ENCODE results near the gene ADD1. TPM values are rescaled to one million over a fixed set of nuclear protein-coding genes. Genes with fewer than 3 reads are reported as not detected.

The ADD1 gene
- total and polyA plus RNA-seq, 2 of the 13 experiments (the other 11 are each of a cell fraction or from before 2014, with no cell fraction given) = 73.9 to 122 TPM

GRCh38 chr4:2818351-2818939, 25.2 kb upstream of the ADD1 start:
- Histone ChIP-seq H3K9ac (ENCODE audit: insufficient read depth, low read depth, low read length) (no peak overlapping the region), H2AFZ (ENCODE audit: low read length) (no peak overlapping the region), H3K27me3 (ENCODE audit: control insufficient read depth in 1 of 2, insufficient read depth in 2 of 2, low read length in 2 of 2) (no peaks in the 10 kb centered on the region), H3K27ac (ENCODE audit: extremely low read length, insufficient read depth, low read length) (no peak overlapping the region), H3K9me3 (ENCODE audit: low read length) (no peaks in the 10 kb centered on the region), H3K4me1 (ENCODE audit: insufficient read depth, low read length) (peaks cover 5% of the 10 kb centered on the region), H3K4me3 (replicated peaks in 1 of 3; ENCODE audit: insufficient read depth in 1 of 3, low read depth in 2 of 3, low read length in 3 of 3) (no peak overlapping the region), H4K20me1 (ENCODE audit: insufficient read depth, low read length) (peaks cover 8% of the 10 kb centered on the region; the same call in 1 of the 2 replicates), H3K4me2 (ENCODE audit: low read depth, low read length) (no peak overlapping the region), H3K79me2 (ENCODE audit: insufficient read depth, low read length) (peaks cover 2% of the 10 kb centered on the region), H3K36me3 (replicated peaks in 1 of 2; ENCODE audit: control insufficient read depth in 1 of 2, insufficient read depth in 2 of 2, low read length in 2 of 2) (peaks cover 9 to 27% of the 10 kb centered on the region in 2 experiments; a peak in 4 of 5 replicates)
- 98% methylated on average over 14 of the region's 54 CpGs for WGBS (ENCODE audit: low lambda C conversion rate)
- ChIA-PET POLR2A (no interaction called here), CTCF (ENCODE audit: low intra/inter-chr PET ratio, low total read pairs) (no interaction called here)
- FAIRE-seq = no peak
- BruUV-seq (replicated peaks) = no TSS peak
- no peak for ATAC-seq
- no peak for DNase-seq (ENCODE audit: low spot score)
- intact Hi-C loops (cut with micrococcal nuclease; ENCODE audit: unreplicated experiment) (no loop called here), in situ Hi-C loops (cut with HindIII; ENCODE audit: extremely low pct_ligation_motif_present, low pct_unique_long_range_greater_than_20kb) (no loop called here)
- TF ChIP-seq AGO2 (optimal IDR thresholded peaks at IDR 0.05; ENCODE audit: low read depth, low read length) (peak; percentile 6), NFKBIZ (CRISPR knock-in tag; IDR thresholded peaks at IDR 0.05) (no peak)

DNA sequence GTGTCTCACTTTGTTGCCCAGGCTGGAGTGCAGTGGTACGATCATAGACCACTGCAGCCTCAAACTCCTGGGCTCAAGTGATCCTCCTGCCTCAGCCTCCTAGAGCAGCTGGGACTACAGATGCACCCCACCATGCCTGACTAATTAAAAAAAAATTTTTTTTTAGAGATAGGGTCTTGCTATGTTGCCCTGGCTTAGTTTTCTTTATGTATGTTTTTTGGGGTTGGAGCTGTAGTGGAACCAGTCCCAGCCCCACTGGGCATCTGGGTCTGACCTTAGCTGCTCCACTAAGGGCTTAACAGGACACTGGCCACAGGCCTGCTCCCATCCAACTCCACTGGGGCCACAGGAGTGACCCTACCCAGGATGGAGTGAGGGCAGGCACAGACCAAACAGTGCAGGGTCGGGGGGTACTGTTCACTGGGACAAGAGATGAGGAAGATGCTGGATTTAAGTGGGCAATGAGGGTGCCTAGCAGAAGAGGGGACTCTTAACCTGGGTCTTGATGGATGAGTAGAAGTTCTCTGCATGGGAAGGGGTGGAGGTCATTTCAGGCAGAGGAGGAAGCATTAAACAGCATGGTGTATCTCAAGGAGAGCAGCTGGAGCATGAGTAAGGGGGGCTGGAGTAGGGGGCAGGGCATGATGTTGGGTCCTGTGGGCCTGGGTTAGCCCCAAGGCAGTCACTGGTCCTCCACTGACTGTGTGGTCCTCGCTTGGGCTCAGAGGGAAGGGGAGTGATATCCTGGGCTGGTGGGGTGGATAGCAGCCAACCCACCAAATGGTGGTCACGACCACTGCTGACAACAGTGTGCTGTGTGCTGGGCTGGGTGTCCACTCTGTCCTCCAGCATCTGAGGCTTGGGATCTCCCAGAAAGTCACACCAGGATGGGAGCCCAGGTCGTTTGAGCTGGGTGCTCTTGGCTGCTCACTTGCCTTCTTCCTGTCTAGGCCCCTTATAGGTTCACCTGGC, 24.1 kb upstream of the ADD1 start:
- Histone ChIP-seq H3K36me3 (replicated peaks in 1 of 2; ENCODE audit: control insufficient read depth in 1 of 2, insufficient read depth in 2 of 2, low read length in 2 of 2) (peaks cover 13 to 36% of the 10 kb centered on the region in 2 experiments; a peak in 4 of 5 replicates), H3K4me2 (ENCODE audit: low read depth, low read length) (no peak overlapping the region), H3K4me1 (ENCODE audit: insufficient read depth, low read length) (no peaks in the 10 kb centered on the region), H3K9ac (ENCODE audit: insufficient read depth, low read depth, low read length) (no peak overlapping the region), H3K4me3 (replicated peaks in 1 of 3; ENCODE audit: insufficient read depth in 1 of 3, low read depth in 2 of 3, low read length in 3 of 3) (no peak overlapping the region), H4K20me1 (ENCODE audit: insufficient read depth, low read length) (peaks cover 8% of the 10 kb centered on the region; the same call in 1 of the 2 replicates), H3K27ac (ENCODE audit: extremely low read length, insufficient read depth, low read length) (no peak overlapping the region), H3K79me2 (ENCODE audit: insufficient read depth, low read length) (no peaks in the 10 kb centered on the region), H3K27me3 (ENCODE audit: control insufficient read depth in 1 of 2, insufficient read depth in 2 of 2, low read length in 2 of 2) (no peaks in the 10 kb centered on the region), H3K9me3 (ENCODE audit: low read length) (no peaks in the 10 kb centered on the region), H2AFZ (ENCODE audit: low read length) (no peak overlapping the region)
- ATAC-seq (no peak), DNase-seq (ENCODE audit: low spot score) (no peak), FAIRE-seq (no peak)
- ChIA-PET POLR2A (interaction anchor here (0.6 kb wide), 1 partner anchor 34 kb away, joined by 5 read pairs; no protein-coding TSS in a partner anchor), CTCF (ENCODE audit: low intra/inter-chr PET ratio, low total read pairs) (no interaction called here)
- 89% methylated on average over 3 of the region's 5 CpGs for WGBS (ENCODE audit: low lambda C conversion rate)
- no peak for TF ChIP-seq TBX2 (CRISPR knock-in tag; IDR thresholded peaks at IDR 0.05; ENCODE audit: borderline replicate concordance)
- peak; percentile 60; the same call in 1 of the 2 replicates for TF ChIP-seq ZNF121 (CRISPR knock-in tag; IDR thresholded peaks at IDR 0.05)
- in situ Hi-C loops (cut with HindIII; ENCODE audit: extremely low pct_ligation_motif_present, low pct_unique_long_range_greater_than_20kb) = no loop called here
- intact Hi-C loops (cut with micrococcal nuclease; ENCODE audit: unreplicated experiment) = no loop called here
- BruUV-seq (replicated peaks) = no TSS peak
